Activated CD4-positive, alpha-beta T cell treated with anti-CD3 and anti-CD28 coated beads for 36 hours (primary cell): ENCODE measurements around the gene ANKRD36B. TPM values are rescaled to one million over a fixed set of nuclear protein-coding genes. Genes with fewer than 3 reads are reported as not detected.
A peak's percentile ranks its signal among the peaks of the same experiment; 100 is the strongest.
"Not testable (repeated sequence)": the region's sequence is repeated elsewhere in the genome, so short reads cannot be mapped to it uniquely, and the experiment has no call there.

Experiments
- ATAC-seq: fragments of 200-7000 bp; cut with Tn5 transposase; one replicate; pipeline ENCODE4 v1.10.0; 2021; ENCODE audit warnings: mild to moderate bottlenecking, moderate library complexity
- CTCF ChIA-PET: fragments of 350-600 bp; sonication (Branson Sonifier 250); formaldehyde crosslinking; loops from one replicate; lab custom pipeline; 2021; ENCODE audit warnings: antibody characterized with exemption; lab: Charles Lee
- POLR2A ChIA-PET: fragments of 350-600 bp; sonication (Branson Sonifier 250); formaldehyde crosslinking; loops from one replicate; lab custom pipeline; 2021; ENCODE audit warnings: antibody characterized with exemption, inconsistent platforms; lab: Charles Lee
- DNase-seq: peaks from one replicate; pipeline ENCODE4 v3.0.0-alpha.2; 2020
- H3K27ac Mint-ChIP-seq: one replicate; pipeline ENCODE4 v1.8.0; 2021; ENCODE audit warnings: mixed read lengths
- H3K27me3 Mint-ChIP-seq: one replicate; pipeline ENCODE4 v1.8.0; 2021; ENCODE audit warnings: mixed read lengths
- H3K36me3 Mint-ChIP-seq: one replicate; pipeline ENCODE4 v1.8.0; 2021; ENCODE audit warnings: low read depth, mixed read lengths
- H3K4me1 Mint-ChIP-seq: one replicate; pipeline ENCODE4 v1.8.0; 2021; ENCODE audit warnings: mixed read lengths
- H3K4me3 Mint-ChIP-seq: one replicate; pipeline ENCODE4 v1.8.0; 2021; ENCODE audit warnings: mild to moderate bottlenecking, moderate library complexity, mixed read lengths
- H3K9me3 Mint-ChIP-seq: one replicate; pipeline ENCODE4 v1.8.0; 2021; ENCODE audit warnings: low read depth, mixed read lengths
- intact Hi-C, 2 experiments: fragments of 100-400 bp; cut with DNase I in 1 of 2; cut with micrococcal nuclease in 1 of 2; formaldehyde crosslinking; loops; one replicate each; pipeline versions ENCODE4 v1.14.2 to v1.15.1; 2022 to 2024; cut with DNase I, micrococcal nuclease
- total RNA-seq, 2 experiments: library from RNA; stranded (reverse); gene quantifications; one replicate each; pipeline ENCODE4 v1.2.3, GENCODE V29; 2021

Gene ANKRD36B
- total RNA-seq, 2 experiments from 2014 or later = 22.1 to 22.7 TPM

DNA sequence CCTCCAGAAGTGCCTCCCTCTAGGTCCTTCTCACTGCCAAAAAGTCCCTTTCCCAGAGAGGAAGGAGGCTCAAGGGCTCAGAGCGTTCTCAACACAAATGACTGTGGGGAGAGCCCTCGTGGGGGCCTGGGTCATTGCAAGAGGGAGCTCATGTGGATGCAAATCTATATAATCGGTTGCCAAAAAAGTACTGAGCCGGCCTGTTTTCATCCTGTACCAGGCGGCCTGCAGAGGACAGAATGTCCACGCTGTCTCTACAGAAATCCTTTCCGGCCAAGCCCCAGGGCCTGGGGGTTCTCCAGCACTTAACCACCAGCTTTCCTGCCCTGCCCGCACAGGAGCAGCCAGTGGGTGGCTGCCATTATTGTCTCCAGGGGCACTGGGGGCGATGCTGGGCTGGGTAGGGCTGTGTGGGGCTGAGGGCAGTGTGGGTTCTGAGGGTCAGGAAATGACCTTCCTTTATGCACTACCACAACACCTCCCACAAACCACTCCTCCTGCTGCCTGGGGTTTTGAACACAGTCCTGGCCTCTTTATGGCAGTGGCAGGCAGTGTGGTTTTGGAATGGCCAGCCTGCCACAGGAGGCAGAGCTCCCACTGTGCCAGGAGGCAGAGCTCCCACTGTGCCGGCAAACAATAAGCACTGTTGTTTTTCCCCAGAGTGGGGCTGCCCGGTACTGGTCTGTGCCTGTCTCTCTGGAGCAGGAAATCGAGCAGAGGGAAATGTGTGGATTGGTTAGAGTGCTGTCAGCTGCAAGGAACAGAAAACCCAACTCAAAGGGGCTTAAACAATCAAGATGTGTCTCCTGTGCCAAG is 16.1 kb upstream of the ANKRD36B start:
- H3K36me3 Mint-ChIP-seq, H3K9me3 Mint-ChIP-seq, H3K27me3 Mint-ChIP-seq, H3K4me3 Mint-ChIP-seq, ATAC-seq, H3K4me1 Mint-ChIP-seq, CTCF ChIA-PET, POLR2A ChIA-PET, DNase-seq, intact Hi-C loops, H3K27ac Mint-ChIP-seq: not testable (repeated sequence)

DNA sequence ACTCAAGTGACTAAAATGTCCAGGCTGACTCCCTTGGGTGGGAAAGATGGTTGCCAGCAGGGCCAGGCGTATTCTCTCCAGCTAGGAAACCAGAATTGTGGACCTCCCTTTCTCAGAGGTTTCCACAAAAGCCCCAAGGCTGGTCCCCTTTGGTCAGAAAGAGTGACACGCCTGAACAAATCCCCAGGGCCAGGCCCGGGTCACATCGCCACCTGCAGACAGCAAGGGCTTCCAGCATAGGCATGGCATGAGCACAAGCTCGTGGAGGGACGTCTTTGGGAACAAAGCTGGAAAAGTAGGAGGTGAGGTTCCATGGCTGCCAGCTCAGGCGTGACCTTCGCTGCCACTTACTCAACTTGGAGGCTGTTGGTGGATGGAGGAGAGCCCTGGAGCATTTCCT is 15.4 kb upstream of the ANKRD36B start:
- H3K27ac Mint-ChIP-seq, DNase-seq, ATAC-seq, H3K36me3 Mint-ChIP-seq, intact Hi-C loops, CTCF ChIA-PET, H3K4me1 Mint-ChIP-seq, H3K9me3 Mint-ChIP-seq, H3K4me3 Mint-ChIP-seq, H3K27me3 Mint-ChIP-seq, POLR2A ChIA-PET: not testable (repeated sequence)

- H3K4me1 Mint-ChIP-seq, DNase-seq, ATAC-seq, H3K27me3 Mint-ChIP-seq, H3K4me3 Mint-ChIP-seq, H3K36me3 Mint-ChIP-seq, H3K27ac Mint-ChIP-seq, intact Hi-C loops, POLR2A ChIA-PET, H3K9me3 Mint-ChIP-seq, CTCF ChIA-PET: not testable (repeated sequence)
Observed at GRCh38 chr2:97601537-97601936, 11.9 kb upstream of the ANKRD36B start.

GRCh38 chr2:97596180-97596579 is 6.5 kb upstream of the ANKRD36B start:
- H3K36me3 Mint-ChIP-seq, H3K4me1 Mint-ChIP-seq, POLR2A ChIA-PET, CTCF ChIA-PET, H3K27me3 Mint-ChIP-seq, H3K4me3 Mint-ChIP-seq, DNase-seq, ATAC-seq, H3K27ac Mint-ChIP-seq, H3K9me3 Mint-ChIP-seq: not testable (repeated sequence)
- intact Hi-C loops = loop anchor here in 1 of 2 experiments (10.0 kb wide), 1 partner anchor 789 kb away; no protein-coding TSS in a partner anchor

- CTCF ChIA-PET = interaction anchor here (4.6 kb wide), 1 partner anchor 105 kb away, joined by 170 read pairs; no protein-coding TSS in a partner anchor
- H3K27me3 Mint-ChIP-seq, DNase-seq, H3K27ac Mint-ChIP-seq, POLR2A ChIA-PET, H3K36me3 Mint-ChIP-seq, ATAC-seq, H3K4me1 Mint-ChIP-seq, H3K9me3 Mint-ChIP-seq, H3K4me3 Mint-ChIP-seq: not testable (repeated sequence)
- intact Hi-C loops = loop anchor here in 1 of 2 experiments (10.0 kb wide), 1 partner anchor 791 kb away; no protein-coding TSS in a partner anchor
Observed at GRCh38 chr2:97593520-97593919, 3.8 kb upstream of the ANKRD36B start.

GRCh38 chr2:97590515-97591394 is 1.1 kb upstream of the ANKRD36B start:
- peak; percentile 71 for ATAC-seq
- not testable (repeated sequence) for H3K36me3 Mint-ChIP-seq, H3K9me3 Mint-ChIP-seq, H3K4me1 Mint-ChIP-seq, H3K27me3 Mint-ChIP-seq
- Mint-ChIP-seq H3K27ac (peak overlapping the region; percentile 90), H3K4me3 (peak overlapping the region; percentile 68)
- ChIA-PET POLR2A (interaction anchor here (0.6 to 1.4 kb wide), 5 partner anchors 56 to 124 kb away, joined by 3 to 11 read pairs (median 6); no protein-coding TSS in a partner anchor), CTCF (interaction anchor here (0.6 to 4.6 kb wide), 25 partner anchors 10 to 315 kb away, joined by 3 to 170 read pairs (median 5); partner anchors contain the start of genes ACTR1B, C2orf92, COX5B and ZAP70)
- DNase-seq = peak; percentile 82
- intact Hi-C loops = loop anchor here (1.0 to 10.0 kb wide), 6 partner anchors 55 to 794 kb away; partner anchors contain the start of genes ACTR1B (in 1 of the 2) and ZAP70 (in 1 of the 2)

- ATAC-seq, H3K36me3 Mint-ChIP-seq, H3K9me3 Mint-ChIP-seq, H3K27me3 Mint-ChIP-seq, DNase-seq, intact Hi-C loops, H3K4me1 Mint-ChIP-seq, POLR2A ChIA-PET: not testable (repeated sequence)
- CTCF ChIA-PET = interaction anchor here (0.6 to 4.6 kb wide), 3 partner anchors 109 to 423 kb away, joined by 3 to 170 read pairs (median 17); no protein-coding TSS in a partner anchor
- Mint-ChIP-seq H3K4me3 (peak overlapping the region; percentile 96), H3K27ac (peak overlapping the region; percentile 99)
Observed at GRCh38 chr2:97589257-97589597, 450 bp downstream of the ANKRD36B start.

- H3K4me1 Mint-ChIP-seq, CTCF ChIA-PET, H3K9me3 Mint-ChIP-seq, H3K27ac Mint-ChIP-seq, POLR2A ChIA-PET, H3K4me3 Mint-ChIP-seq, H3K36me3 Mint-ChIP-seq, DNase-seq, H3K27me3 Mint-ChIP-seq, ATAC-seq, intact Hi-C loops: not testable (repeated sequence)
Observed at GRCh38 chr2:97565674-97566073, 24.0 kb downstream of the ANKRD36B start.

- H3K9me3 Mint-ChIP-seq, intact Hi-C loops, DNase-seq, ATAC-seq, H3K4me1 Mint-ChIP-seq, H3K27me3 Mint-ChIP-seq, H3K27ac Mint-ChIP-seq, CTCF ChIA-PET, POLR2A ChIA-PET, H3K4me3 Mint-ChIP-seq: not testable (repeated sequence)
- H3K36me3 Mint-ChIP-seq = peaks cover 47% of the 10 kb centered on the region
Observed at GRCh38 chr2:97552406-97552805, 37.3 kb downstream of the ANKRD36B start.

GRCh38 chr2:97550498-97550897 is 39.2 kb downstream of the ANKRD36B start:
- ATAC-seq, H3K4me3 Mint-ChIP-seq, H3K9me3 Mint-ChIP-seq, intact Hi-C loops, H3K4me1 Mint-ChIP-seq, H3K27ac Mint-ChIP-seq, DNase-seq, POLR2A ChIA-PET, CTCF ChIA-PET, H3K27me3 Mint-ChIP-seq: not testable (repeated sequence)
- H3K36me3 Mint-ChIP-seq = peaks cover 49% of the 10 kb centered on the region

- H3K4me1 Mint-ChIP-seq, H3K4me3 Mint-ChIP-seq, ATAC-seq, DNase-seq, H3K27me3 Mint-ChIP-seq, intact Hi-C loops, H3K9me3 Mint-ChIP-seq, H3K27ac Mint-ChIP-seq, CTCF ChIA-PET: not testable (repeated sequence)
- H3K36me3 Mint-ChIP-seq = peaks cover 45% of the 10 kb centered on the region
- POLR2A ChIA-PET = interaction anchor here (0.6 kb wide), 1 partner anchor 23 kb away, joined by 5 read pairs; no protein-coding TSS in a partner anchor
Observed at GRCh38 chr2:97549058-97549457, 40.6 kb downstream of the ANKRD36B start.
